ENCODE measurements around the gene GALNT17.
"Not testable (repeated sequence)": the region's sequence is repeated elsewhere in the genome, so short reads cannot be mapped to it uniquely, and the experiment has no call there.

The GALNT17 gene

GRCh38 chr7:71171476-71171875 lies 39.5 kb downstream of the GALNT17 start:
- no peak for DNase-seq

- no peak for DNase-seq
Measured at GRCh38 chr7:71173955-71174354, 42.0 kb downstream of the GALNT17 start.

GRCh38 chr7:71182438-71182935 lies 50.5 kb downstream of the GALNT17 start:
- DNase-seq, result no peak

- DNase-seq, result no peak
Measured at GRCh38 chr7:71184136-71184535, 52.2 kb downstream of the GALNT17 start.

- DNase-seq, result no peak
Measured at GRCh38 chr7:71184609-71185008, 52.7 kb downstream of the GALNT17 start.

GRCh38 chr7:71186535-71187057 lies 54.7 kb downstream of the GALNT17 start:
- DNase-seq, result no peak

GRCh38 chr7:71191771-71192170 lies 59.8 kb downstream of the GALNT17 start:
- DNase-seq, result no peak

GRCh38 chr7:71193099-71193810 lies 61.3 kb downstream of the GALNT17 start:
- DNase-seq, result no peak

- no peak for DNase-seq
Measured at GRCh38 chr7:71198391-71198790, 66.4 kb downstream of the GALNT17 start.

GRCh38 chr7:71198887-71199286 lies 66.9 kb downstream of the GALNT17 start:
- DNase-seq, result no peak

GRCh38 chr7:71206184-71206583 lies 74.2 kb downstream of the GALNT17 start:
- DNase-seq, result no peak

- DNase-seq, result no peak
Measured at GRCh38 chr7:71208881-71209280, 76.9 kb downstream of the GALNT17 start.

- DNase-seq, result not testable (repeated sequence)
Measured at GRCh38 chr7:71209484-71209883, 77.5 kb downstream of the GALNT17 start.

- DNase-seq, result no peak
Measured at GRCh38 chr7:71210220-71210619, 78.3 kb downstream of the GALNT17 start.

GRCh38 chr7:71212433-71212832 lies 80.5 kb downstream of the GALNT17 start:
- DNase-seq, result not testable (repeated sequence)

- no peak for DNase-seq
Measured at GRCh38 chr7:71216211-71216610, 84.3 kb downstream of the GALNT17 start.

- DNase-seq, result no peak
Measured at GRCh38 chr7:71220210-71220695, 88.3 kb downstream of the GALNT17 start.

GRCh38 chr7:71221049-71221448 lies 89.1 kb downstream of the GALNT17 start:
- no peak for DNase-seq

GRCh38 chr7:71221549-71221948 lies 89.6 kb downstream of the GALNT17 start:
- no peak for DNase-seq

GRCh38 chr7:71227126-71227525 lies 95.2 kb downstream of the GALNT17 start:
- no peak for DNase-seq

GRCh38 chr7:71229148-71229547 lies 97.2 kb downstream of the GALNT17 start:
- DNase-seq, result no peak

- no peak for DNase-seq
Measured at GRCh38 chr7:71229699-71230098, 97.8 kb downstream of the GALNT17 start.

GRCh38 chr7:71235253-71235652 lies 103.3 kb downstream of the GALNT17 start:
- DNase-seq, result no peak

- no peak for DNase-seq
Measured at GRCh38 chr7:71236230-71237105, 104.5 kb downstream of the GALNT17 start.

Measured in CD4-positive, alpha-beta T cell treated with Interleukin-4 for 4 hours (primary cell).